Activated CD4-positive, alpha-beta T cell treated with anti-CD3 and anti-CD28 coated beads, Interleukin-2, amount 10 ng/mL, durations not matched to agents 24 days and 14 days (primary cell): Measurements from ENCODE around the gene TMEM86A. TPM values are rescaled to one million over a fixed set of nuclear protein-coding genes. Genes with fewer than 3 reads are reported as not detected.
A peak's percentile ranks its signal among the peaks of the same experiment; 100 is the strongest.
"Not testable (repeated sequence)": the region's sequence is repeated elsewhere in the genome, so short reads cannot be mapped to it uniquely, and the experiment has no call there.

Source experiments
- DNase-seq: peaks from one replicate; pipeline ENCODE4 v3.0.0; 2022
- H3K27ac Mint-ChIP-seq: one replicate; pipeline ENCODE4 v1.8.0; 2022; ENCODE audit warnings: mild to moderate bottlenecking, mixed read lengths
- H3K27me3 Mint-ChIP-seq: one replicate; pipeline ENCODE4 v1.8.0; 2022; ENCODE audit warnings: mixed read lengths
- H3K36me3 Mint-ChIP-seq: one replicate; pipeline ENCODE4 v1.8.0; 2022; ENCODE audit warnings: low read depth, mild to moderate bottlenecking, mixed read lengths
- H3K4me1 Mint-ChIP-seq: one replicate; pipeline ENCODE4 v1.8.0; 2021; ENCODE audit warnings: mixed read lengths
- H3K4me3 Mint-ChIP-seq: one replicate; pipeline ENCODE4 v1.8.0; 2022; ENCODE audit warnings: mild to moderate bottlenecking, moderate library complexity, mixed read lengths
- H3K9me3 Mint-ChIP-seq: one replicate; pipeline ENCODE4 v1.8.0; 2021; ENCODE audit warnings: mixed read lengths
- intact Hi-C: fragments of 100-400 bp; cut with micrococcal nuclease; formaldehyde crosslinking; loops from one replicate; pipeline ENCODE4 v1.15.1; 2023
- total RNA-seq: library from RNA; stranded (reverse); gene quantifications from 2 replicates; pipeline ENCODE4 v1.2.3, GENCODE V29; 2022

TMEM86A gene
- total RNA-seq, 1 donor from 2014 or later: 0.21 TPM

DNA sequence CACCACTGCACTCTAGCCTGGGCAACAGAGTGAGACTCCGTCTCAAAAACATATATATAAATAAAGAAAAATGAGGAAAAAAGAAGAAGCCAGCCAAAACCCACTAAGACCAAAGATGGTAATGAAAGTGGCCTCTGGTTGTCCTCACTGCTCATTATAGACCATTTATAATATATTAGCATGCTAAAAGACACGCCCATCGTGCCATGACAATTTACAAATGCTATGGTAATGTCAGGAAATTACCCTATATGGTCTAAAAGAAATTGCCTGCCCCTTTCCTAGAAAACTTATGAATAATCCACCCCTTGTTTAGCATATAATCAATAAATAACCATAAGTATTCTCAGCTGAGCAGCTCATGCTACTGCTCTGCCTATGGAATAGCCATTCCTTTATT lies 16.1 kb upstream of the TMEM86A start:
- H3K27ac Mint-ChIP-seq: no peak overlapping the region
- H3K4me1 Mint-ChIP-seq: peaks cover 6% of the 10 kb centered on the region
- H3K36me3 Mint-ChIP-seq: no peaks in the 10 kb centered on the region
- intact Hi-C loops: no loop called here
- peaks cover 11% of the 10 kb centered on the region for H3K27me3 Mint-ChIP-seq
- no peak overlapping the region for H3K4me3 Mint-ChIP-seq
- H3K9me3 Mint-ChIP-seq: no peaks in the 10 kb centered on the region
- DNase-seq: no peak

DNA sequence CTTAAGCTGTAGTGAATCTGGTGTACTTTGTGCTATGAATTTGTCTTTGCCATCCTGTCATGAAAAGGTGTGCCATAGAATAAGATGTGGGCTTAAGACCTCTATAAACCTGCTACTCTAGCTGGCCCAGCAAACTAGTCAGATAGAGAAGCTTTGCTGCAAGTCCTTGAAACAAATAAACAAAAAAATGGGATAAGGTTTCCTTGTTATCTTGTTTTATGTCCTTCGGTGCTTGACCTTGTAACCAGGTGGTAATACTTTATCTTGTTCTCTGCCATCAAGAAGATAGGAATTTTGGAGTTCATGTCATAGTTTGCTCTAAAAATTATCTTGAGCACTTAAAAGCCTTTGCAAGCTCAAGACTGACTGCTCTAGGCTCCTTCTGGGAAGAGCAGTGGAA lies 14.3 kb upstream of the TMEM86A start:
- Mint-ChIP-seq H3K36me3 (no peaks in the 10 kb centered on the region), H3K4me1 (peaks cover 4% of the 10 kb centered on the region), H3K27me3 (peaks cover 11% of the 10 kb centered on the region), H3K27ac (no peak overlapping the region), H3K9me3 (no peaks in the 10 kb centered on the region), H3K4me3 (no peak overlapping the region)
- no peak for DNase-seq
- intact Hi-C loops: no loop called here

DNA sequence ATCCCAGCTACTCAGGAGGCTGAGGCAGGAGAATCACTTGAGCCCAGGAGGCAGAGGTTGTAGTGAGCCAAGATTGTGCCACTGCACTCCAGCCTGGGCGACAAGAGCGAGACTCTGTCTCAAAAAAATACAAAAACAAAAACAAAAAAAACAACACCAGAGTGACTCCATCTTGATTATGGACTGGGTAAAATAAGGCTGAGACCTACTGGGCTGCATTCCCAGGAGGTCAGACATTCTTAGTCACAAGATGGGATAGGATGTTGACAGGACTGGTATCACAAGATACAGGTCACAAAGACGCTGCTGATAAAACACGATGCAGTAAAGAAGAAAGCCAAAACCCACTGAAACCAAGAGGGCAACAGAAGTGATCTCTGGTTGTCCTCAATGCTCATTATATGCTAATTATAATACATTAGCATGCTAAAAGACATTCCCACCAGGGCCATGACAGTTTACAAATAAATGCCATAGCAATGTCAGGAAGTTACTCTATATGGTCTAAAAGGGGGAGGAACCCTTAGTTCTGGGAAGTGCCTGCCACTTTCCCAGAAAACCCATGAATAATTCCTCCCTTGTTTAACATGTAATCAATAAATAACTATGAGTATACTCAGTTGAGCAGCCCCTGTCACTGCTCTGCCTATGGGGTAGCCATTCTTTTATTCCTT lies 7.0 kb upstream of the TMEM86A start:
- H3K27me3 Mint-ChIP-seq, H3K9me3 Mint-ChIP-seq, intact Hi-C loops, H3K27ac Mint-ChIP-seq, DNase-seq, H3K36me3 Mint-ChIP-seq, H3K4me3 Mint-ChIP-seq: not testable (repeated sequence)
- H3K4me1 Mint-ChIP-seq: peaks cover 16% of the 10 kb centered on the region

DNA sequence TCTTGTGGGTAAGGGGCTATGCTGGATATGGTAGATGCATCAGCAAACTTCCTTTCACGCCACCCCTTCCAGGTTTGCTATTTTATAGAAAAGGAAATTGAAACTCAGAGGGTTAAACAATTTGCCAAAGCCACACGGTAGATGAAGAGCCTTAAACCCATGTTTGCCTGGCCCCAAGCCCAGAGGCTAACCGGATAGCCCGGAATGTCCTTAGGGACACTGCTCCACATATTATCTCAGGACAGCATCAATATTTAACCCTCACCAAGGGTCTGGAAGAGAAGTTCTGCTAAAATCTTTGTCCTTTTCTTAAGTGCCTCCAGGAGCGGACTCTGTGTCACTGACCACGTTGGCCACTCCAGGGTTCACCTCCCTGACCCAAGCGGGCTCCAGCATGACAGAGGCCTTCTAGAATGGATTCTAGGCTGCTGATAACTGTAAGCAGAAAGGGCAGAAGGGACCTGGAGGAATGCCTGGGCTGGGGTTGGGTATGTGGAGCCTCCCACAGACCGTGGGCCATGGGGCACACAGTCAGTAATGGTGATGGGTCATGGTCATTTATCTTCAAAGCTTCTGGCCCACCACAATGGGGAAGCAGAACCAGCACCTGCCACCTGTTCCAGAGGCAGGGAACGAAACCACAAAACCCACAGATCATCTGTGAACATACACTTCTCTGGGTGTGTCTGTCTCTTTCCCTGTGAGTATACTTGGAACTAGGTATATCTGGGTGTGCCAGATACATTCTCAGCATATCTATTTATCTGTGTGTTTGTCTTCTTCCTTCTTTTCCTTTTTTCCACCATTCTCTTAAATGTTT lies 5.4 kb upstream of the TMEM86A start:
- H3K27ac Mint-ChIP-seq: no peak overlapping the region
- DNase-seq: no peak

DNA sequence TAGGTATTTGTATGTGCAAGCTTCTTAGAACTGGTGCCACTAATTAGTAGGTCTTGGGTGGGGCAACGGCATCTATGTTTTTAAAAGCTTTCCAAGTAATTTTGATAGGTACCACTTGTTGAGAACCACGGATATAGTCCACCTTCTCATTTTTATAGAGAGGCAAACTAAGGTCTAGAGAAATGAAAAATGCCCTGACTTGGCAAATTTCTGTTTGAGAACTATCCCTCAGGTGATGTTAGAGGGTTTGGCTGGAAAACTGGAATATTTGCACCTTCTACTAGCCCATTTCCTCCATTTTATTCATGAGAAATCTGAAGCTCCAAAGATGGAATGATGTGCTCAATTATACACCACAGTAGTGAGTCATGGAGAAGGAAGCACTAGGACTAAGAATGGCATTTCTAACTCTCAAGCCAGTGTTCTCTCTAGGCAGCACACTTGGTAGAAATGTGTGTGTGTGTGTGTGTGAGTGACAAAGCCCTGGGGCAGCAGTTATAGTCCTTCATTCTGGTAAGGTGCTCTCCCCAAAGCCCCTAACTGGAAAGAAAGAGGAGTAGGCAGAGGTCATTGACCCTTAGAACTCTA lies 1.8 kb upstream of the TMEM86A start:
- H3K9me3 Mint-ChIP-seq: no peaks in the 10 kb centered on the region
- no peak overlapping the region for H3K27ac Mint-ChIP-seq
- DNase-seq: no peak
- H3K4me3 Mint-ChIP-seq: no peak overlapping the region
- H3K36me3 Mint-ChIP-seq: no peaks in the 10 kb centered on the region
- H3K27me3 Mint-ChIP-seq: peaks cover 19% of the 10 kb centered on the region
- H3K4me1 Mint-ChIP-seq: peaks cover 33% of the 10 kb centered on the region
- intact Hi-C loops: no loop called here

More for the DNA sequence above, 5.4 kb upstream of the TMEM86A start:
- Mint-ChIP-seq H3K36me3 (no peaks in the 10 kb centered on the region), H3K27me3 (no peaks in the 10 kb centered on the region), H3K9me3 (no peaks in the 10 kb centered on the region), H3K4me3 (no peak overlapping the region), H3K4me1 (peaks cover 22% of the 10 kb centered on the region)
- intact Hi-C loops: no loop called here

DNA sequence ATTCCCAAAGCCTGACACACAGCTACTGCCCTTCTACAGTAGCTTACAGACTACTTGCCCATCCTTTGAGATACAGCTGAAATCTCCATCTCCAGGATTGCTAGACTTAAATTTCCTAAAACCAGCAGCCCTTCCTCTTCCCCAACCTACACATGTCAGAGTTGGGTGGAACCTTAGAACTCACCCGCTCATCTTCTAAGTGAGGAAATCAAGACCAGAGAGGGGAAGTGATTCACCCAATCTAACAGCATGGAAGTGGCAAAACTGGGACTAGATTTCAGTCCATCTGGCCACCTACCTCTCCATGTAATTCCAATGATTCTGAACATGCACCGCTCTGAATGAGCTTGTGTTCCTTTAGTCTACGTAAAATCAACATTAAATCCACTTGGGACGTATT lies 1.0 kb upstream of the TMEM86A start:
- Mint-ChIP-seq H3K36me3 (no peaks in the 10 kb centered on the region), H3K4me3 (no peak overlapping the region), H3K27me3 (peaks cover 19% of the 10 kb centered on the region), H3K27ac (no peak overlapping the region), H3K9me3 (no peaks in the 10 kb centered on the region), H3K4me1 (peaks cover 29% of the 10 kb centered on the region)
- DNase-seq: no peak
- intact Hi-C loops: no loop called here

DNA sequence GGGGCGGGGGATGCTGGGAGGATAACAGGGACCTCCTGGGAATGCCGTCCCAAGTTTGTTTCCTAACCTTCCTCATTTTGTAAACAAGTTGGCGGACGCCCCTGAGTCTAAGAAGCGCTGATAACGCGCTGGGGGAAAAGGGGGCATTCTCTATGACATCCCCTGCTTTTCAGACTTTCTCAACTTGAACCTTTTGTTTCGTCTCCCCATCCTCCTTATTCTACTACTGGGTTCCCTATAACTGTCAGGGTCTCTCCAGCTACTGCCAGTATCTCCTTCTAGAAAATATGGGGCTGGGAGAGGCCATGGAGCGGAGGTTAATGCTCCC lies 654 bp downstream of the TMEM86A start:
- Mint-ChIP-seq H3K4me3 (peak overlapping the region; percentile 81), H3K27ac (peak overlapping the region; percentile 26)
- intact Hi-C loops: loop anchor here (2.0 kb wide), 2 partner anchors 64 to 110 kb away; partner anchors contain the start of genes SPTY2D1 and UEVLD

DNA sequence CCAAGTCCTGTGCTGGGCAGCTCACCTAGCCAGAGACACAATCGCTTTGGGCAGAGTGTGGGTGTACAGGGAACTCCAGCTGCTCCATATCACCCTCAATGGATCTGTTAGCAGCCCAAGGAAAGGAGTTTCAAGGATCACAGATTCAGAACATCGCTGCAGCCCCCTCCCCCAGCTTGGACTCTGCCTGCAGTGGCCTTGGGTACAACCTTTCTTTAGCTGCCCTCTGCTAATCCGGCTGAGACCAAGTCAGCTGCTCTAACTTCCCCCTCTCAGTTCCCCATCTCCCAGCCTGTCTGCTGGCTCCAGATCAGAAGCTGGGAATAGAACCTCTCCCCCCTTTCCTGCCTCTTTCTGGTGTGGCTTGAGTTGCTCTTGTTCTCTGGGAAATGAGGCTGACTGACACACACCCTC lies 1.3 kb downstream of the TMEM86A start:
- H3K4me1 Mint-ChIP-seq: peaks cover 22% of the 10 kb centered on the region
- H3K27me3 Mint-ChIP-seq: peaks cover 30% of the 10 kb centered on the region
- no peaks in the 10 kb centered on the region for H3K9me3 Mint-ChIP-seq
- H3K27ac Mint-ChIP-seq: no peak overlapping the region
- no peak for DNase-seq
- intact Hi-C loops: loop anchor here (2.0 kb wide), 2 partner anchors 65 to 111 kb away; partner anchors contain the start of genes SPTY2D1 and UEVLD
- peak overlapping the region; percentile 81 for H3K4me3 Mint-ChIP-seq
- no peaks in the 10 kb centered on the region for H3K36me3 Mint-ChIP-seq

More for the DNA sequence above, 654 bp downstream of the TMEM86A start:
- DNase-seq: no peak
- Mint-ChIP-seq H3K36me3 (no peaks in the 10 kb centered on the region), H3K4me1 (peaks cover 21% of the 10 kb centered on the region), H3K27me3 (peaks cover 27% of the 10 kb centered on the region), H3K9me3 (no peaks in the 10 kb centered on the region)

DNA sequence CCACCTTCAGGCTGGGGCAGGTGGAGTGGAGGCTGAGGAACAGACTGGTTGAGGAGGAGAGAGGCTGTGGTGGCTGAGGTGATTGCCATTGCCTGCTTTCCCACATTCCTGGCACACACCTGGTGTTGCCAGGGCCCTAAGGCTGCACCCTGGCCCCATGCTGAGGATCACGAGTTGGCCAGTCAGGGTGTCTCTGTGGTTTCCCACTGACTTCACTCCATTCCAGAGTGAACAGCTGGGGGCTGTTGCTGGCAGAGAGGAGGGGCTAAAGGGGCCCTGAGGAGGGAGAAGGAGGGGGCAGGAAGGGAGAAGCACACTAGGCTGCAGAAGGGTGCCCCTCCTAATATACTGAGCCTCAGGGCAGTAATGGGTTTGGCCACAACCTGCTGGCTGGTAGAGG lies 1.8 kb downstream of the TMEM86A start:
- peaks cover 35% of the 10 kb centered on the region for H3K27me3 Mint-ChIP-seq
- no peak for DNase-seq
- H3K4me3 Mint-ChIP-seq: peak overlapping the region; percentile 81
- H3K9me3 Mint-ChIP-seq: no peaks in the 10 kb centered on the region
- peaks cover 27% of the 10 kb centered on the region for H3K4me1 Mint-ChIP-seq
- intact Hi-C loops: no loop called here
- no peak overlapping the region for H3K27ac Mint-ChIP-seq
- no peaks in the 10 kb centered on the region for H3K36me3 Mint-ChIP-seq

DNA sequence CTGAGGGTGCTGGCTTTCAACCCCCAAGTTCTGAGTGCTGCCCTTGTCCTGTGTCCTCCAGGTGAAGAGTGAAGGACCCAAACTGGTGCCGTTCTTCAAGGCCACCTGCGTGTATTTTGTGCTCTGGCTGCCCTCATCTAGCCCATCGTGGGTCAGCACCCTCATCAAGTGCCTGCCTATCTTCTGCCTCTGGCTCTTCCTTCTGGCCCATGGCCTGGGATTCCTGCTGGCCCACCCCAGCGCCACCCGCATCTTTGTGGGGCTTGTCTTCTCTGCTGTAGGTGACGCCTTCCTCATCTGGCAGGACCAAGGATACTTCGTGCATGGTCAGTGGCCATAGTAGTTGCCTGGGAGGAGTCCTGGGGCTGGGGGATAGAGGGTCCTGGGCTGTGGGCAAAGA lies 2.3 kb downstream of the TMEM86A start:
- no peaks in the 10 kb centered on the region for H3K9me3 Mint-ChIP-seq
- H3K27ac Mint-ChIP-seq: no peak overlapping the region
- no peaks in the 10 kb centered on the region for H3K36me3 Mint-ChIP-seq
- H3K27me3 Mint-ChIP-seq: peaks cover 36% of the 10 kb centered on the region
- H3K4me3 Mint-ChIP-seq: no peak overlapping the region
- DNase-seq: no peak
- intact Hi-C loops: no loop called here
- peaks cover 30% of the 10 kb centered on the region for H3K4me1 Mint-ChIP-seq

DNA sequence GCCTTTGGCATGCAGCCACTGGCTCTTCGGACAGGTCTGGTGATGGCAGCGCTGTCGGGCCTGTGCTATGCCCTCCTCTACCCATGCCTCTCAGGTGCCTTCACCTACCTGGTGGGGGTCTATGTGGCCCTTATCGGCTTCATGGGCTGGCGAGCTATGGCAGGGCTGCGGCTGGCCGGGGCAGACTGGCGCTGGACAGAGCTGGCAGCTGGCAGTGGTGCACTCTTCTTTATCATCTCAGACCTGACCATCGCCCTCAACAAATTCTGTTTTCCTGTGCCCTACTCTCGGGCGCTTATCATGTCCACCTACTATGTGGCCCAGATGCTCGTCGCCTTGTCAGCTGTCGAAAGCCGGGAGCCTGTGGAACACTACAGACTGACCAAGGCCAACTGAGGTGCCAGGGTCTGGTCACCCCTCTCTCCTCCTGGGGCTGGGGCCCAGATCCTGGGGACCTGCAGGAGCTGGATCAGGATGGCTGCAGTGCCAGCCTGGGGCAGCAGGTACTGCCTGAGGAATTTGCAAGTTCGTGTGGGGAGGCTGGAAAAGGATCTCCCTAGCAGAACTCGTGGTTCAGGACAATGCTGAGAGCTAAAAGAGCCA lies 3.1 kb downstream of the TMEM86A start:
- Mint-ChIP-seq H3K36me3 (no peaks in the 10 kb centered on the region), H3K9me3 (no peaks in the 10 kb centered on the region), H3K4me1 (peaks cover 35% of the 10 kb centered on the region), H3K27ac (no peak overlapping the region), H3K4me3 (no peak overlapping the region), H3K27me3 (peaks cover 41% of the 10 kb centered on the region)
- DNase-seq: no peak
- intact Hi-C loops: no loop called here

DNA sequence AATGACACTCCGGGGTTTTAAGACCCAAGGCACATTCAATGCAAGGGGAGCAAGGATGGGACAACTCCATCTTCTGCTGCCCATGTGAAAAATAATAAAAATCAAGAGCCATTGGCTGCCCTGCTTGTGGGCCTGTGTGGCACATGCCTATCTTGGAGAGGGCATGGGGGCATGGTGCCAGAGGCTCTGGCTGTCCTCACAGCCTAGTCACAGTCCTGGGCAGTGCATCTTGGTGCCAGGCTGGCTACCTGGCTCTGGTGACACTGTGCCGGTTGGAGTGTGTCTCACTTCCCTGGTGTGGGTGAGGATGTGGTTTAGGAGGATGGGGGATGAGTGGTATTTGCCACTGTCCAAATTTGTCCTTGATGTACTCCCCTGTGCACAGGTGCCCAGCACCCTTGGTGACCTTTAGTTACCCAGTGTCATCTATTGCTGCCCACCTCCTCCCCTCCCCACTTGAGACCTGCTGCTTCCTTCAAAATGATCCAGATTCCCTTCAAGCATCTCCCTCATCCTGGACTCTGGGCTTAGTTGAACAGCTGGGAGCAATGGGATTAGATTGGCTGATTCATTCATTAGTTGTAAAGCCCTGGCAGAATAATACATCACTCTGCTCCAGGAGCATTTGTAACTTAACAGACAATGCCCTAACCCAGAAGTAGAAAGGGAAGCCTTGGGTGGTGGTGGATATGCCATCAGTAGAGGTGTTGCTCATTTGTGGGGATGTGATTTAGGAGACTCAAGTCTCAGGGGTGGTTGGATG lies 4.6 kb downstream of the TMEM86A start:
- Mint-ChIP-seq H3K4me1 (peaks cover 34% of the 10 kb centered on the region), H3K4me3 (no peak overlapping the region), H3K9me3 (no peaks in the 10 kb centered on the region), H3K27me3 (peaks cover 49% of the 10 kb centered on the region), H3K27ac (no peak overlapping the region), H3K36me3 (no peaks in the 10 kb centered on the region)
- intact Hi-C loops: no loop called here
- DNase-seq: no peak

DNA sequence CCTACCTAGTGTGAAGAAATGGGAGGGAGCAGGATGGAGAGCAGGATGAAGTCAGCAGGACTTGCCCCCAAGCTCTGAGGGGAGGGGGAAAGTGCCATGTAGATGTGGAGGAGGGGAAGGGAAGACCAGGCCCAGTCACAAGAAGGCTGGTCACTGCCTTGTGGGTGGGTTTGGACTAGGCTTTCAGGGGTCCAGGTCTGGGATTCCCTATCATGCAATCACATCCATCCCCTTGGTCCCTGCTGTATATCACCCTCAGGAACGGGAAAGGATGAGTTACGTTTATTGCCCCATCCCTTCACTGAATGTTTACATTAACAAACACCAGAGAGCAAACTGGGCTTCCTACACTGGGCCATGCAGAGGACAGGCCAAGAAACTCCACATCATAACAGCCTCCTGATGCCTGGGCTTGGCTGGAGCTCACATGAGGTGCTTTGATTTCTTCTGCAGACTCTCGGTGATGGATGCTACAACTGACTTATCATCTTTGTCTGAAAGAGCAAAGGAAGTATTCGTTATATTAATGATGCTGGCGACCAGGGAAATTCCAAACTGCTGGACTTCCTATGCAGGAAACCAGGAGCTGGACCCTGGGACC lies 5.6 kb downstream of the TMEM86A start:
- no peak overlapping the region for H3K27ac Mint-ChIP-seq
- intact Hi-C loops: no loop called here
- H3K9me3 Mint-ChIP-seq: no peaks in the 10 kb centered on the region
- H3K4me1 Mint-ChIP-seq: peaks cover 30% of the 10 kb centered on the region
- H3K27me3 Mint-ChIP-seq: peaks cover 53% of the 10 kb centered on the region
- H3K36me3 Mint-ChIP-seq: no peaks in the 10 kb centered on the region
- no peak overlapping the region for H3K4me3 Mint-ChIP-seq
- no peak for DNase-seq
